ENCODE data around the gene CDHR2. TPM values are rescaled to one million over a fixed set of nuclear protein-coding genes. Genes with fewer than 3 reads are reported as not detected.

CDHR2 gene
- total RNA-seq, 2 experiments from 2014 or later = 0.23 to 0.47 TPM

GRCh38 chr5:176578391-176578808, 29.3 kb downstream of the CDHR2 start:
- Mint-ChIP-seq H3K9me3 (no peaks in the 10 kb centered on the region), H3K27me3 (no peaks in the 10 kb centered on the region), H3K36me3 (ENCODE audit: low read depth) (no peaks in the 10 kb centered on the region), H3K4me1 (ENCODE audit: low read depth) (no peaks in the 10 kb centered on the region), H3K27ac (no peak overlapping the region), H3K4me3 (no peak overlapping the region)
- peak; percentile 68 for ATAC-seq
- ChIA-PET CTCF (interaction anchor here (1.4 to 2.0 kb wide), 4 partner anchors 18 to 147 kb away, joined by 3 to 4 read pairs (median 4); no protein-coding TSS in a partner anchor), POLR2A (interaction anchor here (1.4 kb wide), 1 partner anchor 130 kb away, joined by 3 read pairs; the partner anchor contains the start of gene FAF2)
- peak; percentile 60 for DNase-seq
- intact Hi-C loops (cut with micrococcal nuclease) = no loop called here
- TF ChIP-seq, protein P1, sequence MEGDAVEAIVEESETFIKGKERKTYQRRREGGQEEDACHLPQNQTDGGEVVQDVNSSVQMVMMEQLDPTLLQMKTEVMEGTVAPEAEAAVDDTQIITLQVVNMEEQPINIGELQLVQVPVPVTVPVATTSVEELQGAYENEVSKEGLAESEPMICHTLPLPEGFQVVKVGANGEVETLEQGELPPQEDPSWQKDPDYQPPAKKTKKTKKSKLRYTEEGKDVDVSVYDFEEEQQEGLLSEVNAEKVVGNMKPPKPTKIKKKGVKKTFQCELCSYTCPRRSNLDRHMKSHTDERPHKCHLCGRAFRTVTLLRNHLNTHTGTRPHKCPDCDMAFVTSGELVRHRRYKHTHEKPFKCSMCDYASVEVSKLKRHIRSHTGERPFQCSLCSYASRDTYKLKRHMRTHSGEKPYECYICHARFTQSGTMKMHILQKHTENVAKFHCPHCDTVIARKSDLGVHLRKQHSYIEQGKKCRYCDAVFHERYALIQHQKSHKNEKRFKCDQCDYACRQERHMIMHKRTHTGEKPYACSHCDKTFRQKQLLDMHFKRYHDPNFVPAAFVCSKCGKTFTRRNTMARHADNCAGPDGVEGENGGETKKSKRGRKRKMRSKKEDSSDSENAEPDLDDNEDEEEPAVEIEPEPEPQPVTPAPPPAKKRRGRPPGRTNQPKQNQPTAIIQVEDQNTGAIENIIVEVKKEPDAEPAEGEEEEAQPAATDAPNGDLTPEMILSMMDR (IDR thresholded peaks at IDR 0.05) = peak; percentile 35

- no peak overlapping the region for H3K27ac Mint-ChIP-seq
- no peak for ATAC-seq
- TF ChIP-seq, protein P1 (IDR thresholded peaks at IDR 0.05) = no peak
- DNase-seq = no peak
- H3K36me3 Mint-ChIP-seq (ENCODE audit: low read depth) = no peaks in the 10 kb centered on the region
- H3K4me1 Mint-ChIP-seq (ENCODE audit: low read depth) = no peaks in the 10 kb centered on the region
- intact Hi-C loops (cut with micrococcal nuclease) = no loop called here
- CTCF ChIA-PET = interaction anchor here (0.9 to 2.0 kb wide), 5 partner anchors 24 to 148 kb away, joined by 3 to 5 read pairs (median 4); partner anchors contain the start of gene CDHR2
- POLR2A ChIA-PET = interaction anchor here (0.7 kb wide), 1 partner anchor 11 kb away, joined by 3 read pairs; no protein-coding TSS in a partner anchor
- H3K27me3 Mint-ChIP-seq = no peaks in the 10 kb centered on the region
- H3K9me3 Mint-ChIP-seq = no peaks in the 10 kb centered on the region
- H3K4me3 Mint-ChIP-seq = no peak overlapping the region
Measured at GRCh38 chr5:176579323-176579722, 30.2 kb downstream of the CDHR2 start.

DNA sequence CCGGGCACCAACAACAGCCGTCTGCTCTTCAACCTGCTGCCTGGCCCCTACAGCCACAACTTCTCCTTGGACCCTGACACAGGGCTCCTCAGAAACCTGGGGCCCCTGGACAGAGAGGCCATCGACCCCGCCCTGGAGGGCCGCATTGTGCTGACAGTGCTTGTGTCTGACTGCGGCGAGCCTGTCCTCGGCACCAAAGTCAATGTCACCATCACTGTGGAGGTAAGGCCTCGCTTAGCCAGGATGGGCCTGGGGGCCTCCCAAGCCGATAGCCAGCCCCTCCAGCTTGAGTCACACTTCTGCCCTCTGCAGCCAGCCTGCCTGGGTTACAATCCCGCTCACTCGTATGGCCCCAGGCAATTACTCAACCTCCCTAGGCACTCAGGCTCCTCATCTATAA, 32.2 kb downstream of the CDHR2 start:
- DNase-seq (no peak), ATAC-seq (no peak)
- Mint-ChIP-seq H3K27ac (no peak overlapping the region), H3K27me3 (no peaks in the 10 kb centered on the region), H3K9me3 (peaks cover 8% of the 10 kb centered on the region), H3K36me3 (ENCODE audit: low read depth) (no peaks in the 10 kb centered on the region), H3K4me3 (no peak overlapping the region), H3K4me1 (ENCODE audit: low read depth) (no peaks in the 10 kb centered on the region)
- TF ChIP-seq, protein P1 (IDR thresholded peaks at IDR 0.05) = no peak
- ChIA-PET POLR2A (interaction anchor here (0.6 kb wide), 1 partner anchor 1028 kb away, joined by 3 read pairs; no protein-coding TSS in a partner anchor), CTCF (no interaction called here)
- intact Hi-C loops (cut with micrococcal nuclease) = no loop called here

GRCh38 chr5:176583076-176583475, 33.9 kb downstream of the CDHR2 start:
- intact Hi-C loops (cut with micrococcal nuclease) = no loop called here
- ATAC-seq (no peak), DNase-seq (no peak)
- Mint-ChIP-seq H3K4me3 (no peak overlapping the region), H3K9me3 (peaks cover 8% of the 10 kb centered on the region), H3K27me3 (no peaks in the 10 kb centered on the region), H3K36me3 (ENCODE audit: low read depth) (no peaks in the 10 kb centered on the region), H3K27ac (no peak overlapping the region), H3K4me1 (ENCODE audit: low read depth) (no peaks in the 10 kb centered on the region)
- CTCF ChIA-PET = interaction anchor here (1.7 kb wide), 1 partner anchor 9 kb away, joined by 6 read pairs; no protein-coding TSS in a partner anchor
- TF ChIP-seq, protein P1 (IDR thresholded peaks at IDR 0.05) = no peak
- POLR2A ChIA-PET = interaction anchor here (0.8 kb wide), 1 partner anchor 10 kb away, joined by 3 read pairs; no protein-coding TSS in a partner anchor

DNA sequence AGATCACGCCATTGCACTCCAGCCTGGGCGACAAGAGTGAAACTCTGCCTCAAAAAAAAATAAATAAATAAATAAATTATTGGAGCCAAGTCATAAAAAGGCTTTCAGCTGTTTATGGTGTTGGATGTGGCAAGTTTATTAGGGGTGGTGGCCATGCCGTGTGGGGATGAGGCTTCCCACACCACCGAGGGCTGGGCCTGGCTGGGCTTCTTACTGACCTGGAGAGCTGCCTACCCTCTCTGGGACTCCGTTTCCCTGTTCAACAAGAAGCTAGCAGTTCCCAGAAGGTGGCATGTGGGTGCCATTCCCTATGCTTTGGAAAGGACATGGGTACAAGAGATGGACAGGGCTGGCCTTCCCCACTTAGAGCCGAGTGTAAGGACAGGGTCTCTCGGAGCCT, 38.3 kb downstream of the CDHR2 start:
- ChIA-PET CTCF (interaction anchor here (1.2 to 1.7 kb wide), 2 partner anchors 14 to 73 kb away, joined by 4 read pairs; no protein-coding TSS in a partner anchor), POLR2A (no interaction called here)
- H3K4me1 Mint-ChIP-seq (ENCODE audit: low read depth) = no peaks in the 10 kb centered on the region
- no peaks in the 10 kb centered on the region for H3K36me3 Mint-ChIP-seq (ENCODE audit: low read depth)
- H3K27me3 Mint-ChIP-seq = no peaks in the 10 kb centered on the region
- intact Hi-C loops (cut with micrococcal nuclease) = no loop called here
- H3K27ac Mint-ChIP-seq = no peak overlapping the region
- TF ChIP-seq, protein P1 (IDR thresholded peaks at IDR 0.05) = no peak
- ATAC-seq (no peak), DNase-seq (no peak)
- peaks cover 8% of the 10 kb centered on the region for H3K9me3 Mint-ChIP-seq
- no peak overlapping the region for H3K4me3 Mint-ChIP-seq

Data from activated CD8-positive, alpha-beta T cell treated with anti-CD3 and anti-CD28 coated beads for 36 hours (primary cell).